DOHH2 (cell line): ENCODE measurements around the gene KLK14.

Experiments used
- H3F3A ChIP-seq: fragments of 200-600 bp; sonication (generic), shearing (Covaris generic); 2 replicates; pipeline ENCODE4 v1.6.0; 2016; ENCODE audit warnings: antibody characterized with exemption, mild to moderate bottlenecking; ENCODE audit not compliant: control insufficient read depth, insufficient read depth
- H3K27ac ChIP-seq: fragments of 200-600 bp; sonication (generic); 2 replicates; pipeline ENCODE4 v1.5.1; 2014; ENCODE audit warnings: low read depth, mild to moderate bottlenecking, low read length, moderate library complexity
- H3K27me3 ChIP-seq: fragments of 200-600 bp; sonication (generic); 2 replicates; pipeline ENCODE4 v1.6.1; 2014; ENCODE audit warnings: mild to moderate bottlenecking, low read length, mixed read lengths; ENCODE audit not compliant: control insufficient read depth
- H3K36me3 ChIP-seq: fragments of 200-600 bp; sonication (generic); 2 replicates; pipeline ENCODE4 v1.6.1; 2014; ENCODE audit warnings: mild to moderate bottlenecking, low read length, moderate library complexity, mixed read lengths; ENCODE audit not compliant: control insufficient read depth
- H3K4me1 ChIP-seq: fragments of 200-600 bp; sonication (generic); 2 replicates; pipeline ENCODE4 v1.6.1; 2014; ENCODE audit warnings: mild to moderate bottlenecking, low read length, mixed read lengths; ENCODE audit not compliant: control insufficient read depth
- H3K4me2 ChIP-seq: fragments of 200-600 bp; sonication (generic); 2 replicates; pipeline ENCODE4 v1.6.0; 2014; ENCODE audit warnings: mild to moderate bottlenecking, low read length, moderate library complexity
- H3K4me3 ChIP-seq: fragments of 200-600 bp; sonication (generic); 2 replicates; pipeline ENCODE4 v1.5.1; 2014; ENCODE audit warnings: mild to moderate bottlenecking, low read length, mixed read lengths
- H3K79me2 ChIP-seq: fragments of 200-600 bp; sonication (generic); 2 replicates; pipeline ENCODE4 v1.6.1; 2014; ENCODE audit warnings: mild to moderate bottlenecking, low read length, mixed read lengths; ENCODE audit not compliant: control insufficient read depth
- H3K9me2 ChIP-seq: fragments of 200-600 bp; sonication (generic); replicated peaks from 2 replicates; pipeline ENCODE4 v1.6.1; 2014; ENCODE audit warnings: mild to moderate bottlenecking, low read length, mixed read lengths; ENCODE audit not compliant: control insufficient read depth
- H3K9me3 ChIP-seq: fragments of 200-600 bp; sonication (generic); 2 replicates; pipeline ENCODE4 v1.6.1; 2014; ENCODE audit warnings: antibody characterized with exemption, low read length, mixed read lengths; ENCODE audit not compliant: control insufficient read depth, insufficient read depth
- H4K20me1 ChIP-seq: fragments of 200-600 bp; sonication (generic); 2 replicates; pipeline ENCODE4 v1.6.0; 2014; ENCODE audit warnings: low read depth, mild to moderate bottlenecking, antibody characterized with exemption, low read length, moderate library complexity; ENCODE audit not compliant: control insufficient read depth, insufficient read depth
- EZH2phosphoT487 ChIP-seq: fragments of 200-600 bp; sonication (generic); IDR thresholded peaks from 2 replicates; pipeline ENCODE4 v1.6.1; 2017; ENCODE audit warnings: borderline replicate concordance, mild to moderate bottlenecking, antibody characterized with exemption, low read length, moderate library complexity, mixed read lengths
- TF ChIP-seq, protein P1 (sequence below): fragments of 200-600 bp; sonication (generic); IDR thresholded peaks from one replicate; pipeline ENCODE4 v1.5.1; 2014; ENCODE audit warnings: antibody characterized with exemption, mild to moderate bottlenecking, low read depth, low read length; ENCODE audit not compliant: poor library complexity, severe bottlenecking

The KLK14 gene

GRCh38 chr19:51119101-51119500 lies 36.4 kb upstream of the KLK14 start:
- H3K36me3 ChIP-seq, result no peaks in the 10 kb centered on the region
- no peaks in the 10 kb centered on the region for H3K9me3 ChIP-seq
- H3F3A ChIP-seq, result no peaks in the 10 kb centered on the region; the same call in 1 of the 2 replicates
- no peaks in the 10 kb centered on the region for H4K20me1 ChIP-seq
- H3K4me3 ChIP-seq, result no peak overlapping the region
- peaks cover 7% of the 10 kb centered on the region; the same call in 1 of the 2 replicates for H3K27me3 ChIP-seq
- no peak overlapping the region for H3K27ac ChIP-seq
- H3K79me2 ChIP-seq, result no peaks in the 10 kb centered on the region
- H3K4me2 ChIP-seq, result no peak overlapping the region
- H3K4me1 ChIP-seq, result peaks cover 24% of the 10 kb centered on the region
- TF ChIP-seq, protein P1, sequence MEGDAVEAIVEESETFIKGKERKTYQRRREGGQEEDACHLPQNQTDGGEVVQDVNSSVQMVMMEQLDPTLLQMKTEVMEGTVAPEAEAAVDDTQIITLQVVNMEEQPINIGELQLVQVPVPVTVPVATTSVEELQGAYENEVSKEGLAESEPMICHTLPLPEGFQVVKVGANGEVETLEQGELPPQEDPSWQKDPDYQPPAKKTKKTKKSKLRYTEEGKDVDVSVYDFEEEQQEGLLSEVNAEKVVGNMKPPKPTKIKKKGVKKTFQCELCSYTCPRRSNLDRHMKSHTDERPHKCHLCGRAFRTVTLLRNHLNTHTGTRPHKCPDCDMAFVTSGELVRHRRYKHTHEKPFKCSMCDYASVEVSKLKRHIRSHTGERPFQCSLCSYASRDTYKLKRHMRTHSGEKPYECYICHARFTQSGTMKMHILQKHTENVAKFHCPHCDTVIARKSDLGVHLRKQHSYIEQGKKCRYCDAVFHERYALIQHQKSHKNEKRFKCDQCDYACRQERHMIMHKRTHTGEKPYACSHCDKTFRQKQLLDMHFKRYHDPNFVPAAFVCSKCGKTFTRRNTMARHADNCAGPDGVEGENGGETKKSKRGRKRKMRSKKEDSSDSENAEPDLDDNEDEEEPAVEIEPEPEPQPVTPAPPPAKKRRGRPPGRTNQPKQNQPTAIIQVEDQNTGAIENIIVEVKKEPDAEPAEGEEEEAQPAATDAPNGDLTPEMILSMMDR, result no peak
- TF ChIP-seq EZH2phosphoT487, result no peak
- H3K9me2 ChIP-seq, result no peaks in the 10 kb centered on the region

GRCh38 chr19:51116736-51117286 lies 34.1 kb upstream of the KLK14 start:
- Histone ChIP-seq H3K4me2 (no peak overlapping the region), H3K27me3 (peaks cover 14% of the 10 kb centered on the region)

DNA sequence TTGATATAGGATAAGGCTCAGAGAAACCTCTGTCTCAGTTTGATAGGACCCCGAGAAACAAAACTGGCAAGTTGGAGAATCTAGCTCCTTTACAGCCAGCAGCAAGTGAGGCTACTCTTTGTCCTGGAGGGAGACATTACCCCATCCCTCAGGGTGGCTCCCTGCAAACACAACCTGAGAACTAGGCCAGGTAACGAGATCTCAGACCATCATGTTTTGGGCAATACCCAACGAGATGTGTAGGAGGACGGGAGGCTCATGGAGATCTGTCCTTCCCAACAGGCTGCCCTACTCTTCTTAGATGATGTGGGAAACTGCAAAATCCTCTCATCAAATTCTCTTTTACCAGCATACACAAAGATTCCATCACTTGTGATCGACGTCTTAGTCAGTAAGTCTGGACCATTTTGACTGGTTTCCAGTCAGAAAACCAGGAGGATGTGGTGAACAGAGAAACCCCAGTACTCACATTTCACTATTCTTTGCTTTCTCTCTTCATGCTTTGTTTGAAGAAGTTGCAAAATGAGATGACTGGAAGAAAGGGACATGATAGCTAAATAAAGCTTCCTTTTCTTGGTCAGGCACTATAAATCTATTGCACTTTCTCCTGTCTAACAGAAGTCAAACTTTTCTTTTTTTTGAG lies 31.5 kb upstream of the KLK14 start:
- TF ChIP-seq, protein P1, result no peak
- no peak for TF ChIP-seq EZH2phosphoT487
- Histone ChIP-seq H3K9me2 (no peaks in the 10 kb centered on the region), H3K4me1 (peaks cover 9% of the 10 kb centered on the region), H3K9me3 (no peaks in the 10 kb centered on the region), H3K27ac (no peak overlapping the region), H3K4me2 (no peak overlapping the region), H3K36me3 (no peaks in the 10 kb centered on the region), H3F3A (no peaks in the 10 kb centered on the region), H3K27me3 (peaks cover 14% of the 10 kb centered on the region), H3K79me2 (no peaks in the 10 kb centered on the region), H3K4me3 (no peak overlapping the region), H4K20me1 (no peaks in the 10 kb centered on the region)

More at GRCh38 chr19:51116736-51117286, 34.1 kb upstream of the KLK14 start:
- H4K20me1 ChIP-seq, result no peaks in the 10 kb centered on the region
- no peaks in the 10 kb centered on the region for H3K79me2 ChIP-seq
- no peaks in the 10 kb centered on the region for H3K9me2 ChIP-seq
- no peaks in the 10 kb centered on the region for H3K36me3 ChIP-seq
- no peaks in the 10 kb centered on the region for H3F3A ChIP-seq
- no peaks in the 10 kb centered on the region for H3K9me3 ChIP-seq
- H3K4me1 ChIP-seq, result peaks cover 10% of the 10 kb centered on the region
- no peak overlapping the region for H3K4me3 ChIP-seq
- TF ChIP-seq EZH2phosphoT487, result no peak
- TF ChIP-seq, protein P1, result no peak
- H3K27ac ChIP-seq, result no peak overlapping the region
